Neuronal stem cell (in vitro differentiated cells): Measurements from ENCODE around the gene COG5.

Experiments used
- DNase-seq: peaks from one replicate; pipeline ENCODE4 v3.0.0-alpha.2; 2013; ENCODE audit warnings: low spot score
- H2AFZ ChIP-seq: one replicate; pipeline ENCODE4 v1.6.1; 2013; ENCODE audit warnings: mild to moderate bottlenecking, low read length, inconsistent platforms
- H2AK5ac ChIP-seq: 2 replicates; pipeline ENCODE4 v1.6.1; 2013; ENCODE audit warnings: low read depth, mild to moderate bottlenecking, inconsistent platforms, low read length, moderate library complexity, mixed read lengths
- H2BK120ac ChIP-seq: 2 replicates; pipeline ENCODE4 v1.6.1; 2013; ENCODE audit warnings: low read depth, mild to moderate bottlenecking, inconsistent platforms, low read length, moderate library complexity, mixed read lengths
- H2BK12ac ChIP-seq: one replicate; pipeline ENCODE4 v1.6.1; 2013; ENCODE audit warnings: low read length, inconsistent platforms
- H2BK15ac ChIP-seq: 2 replicates; pipeline ENCODE4 v1.6.1; 2013; ENCODE audit warnings: mild to moderate bottlenecking, low read length, inconsistent platforms, mixed read lengths
- H2BK5ac ChIP-seq: one replicate; pipeline ENCODE4 v1.6.1; 2013; ENCODE audit warnings: inconsistent platforms, mild to moderate bottlenecking, low read length, moderate library complexity
- H3K14ac ChIP-seq: one replicate; pipeline ENCODE4 v1.6.1; 2013; ENCODE audit warnings: low read length, inconsistent platforms
- H3K18ac ChIP-seq: 2 replicates; pipeline ENCODE4 v1.6.1; 2013; ENCODE audit warnings: low read length, inconsistent platforms
- H3K23ac ChIP-seq: 2 replicates; pipeline ENCODE4 v1.6.1; 2013; ENCODE audit warnings: low read depth, mild to moderate bottlenecking, mixed read lengths, low read length, inconsistent platforms; ENCODE audit not compliant: poor library complexity
- H3K27ac ChIP-seq: replicated peaks from 3 replicates; pipeline ENCODE4 v1.5.1; 2013; ENCODE audit warnings: low read length, inconsistent platforms
- H3K27me3 ChIP-seq, 3 experiments: 2 replicates each; pipeline ENCODE4 v1.6.1; 2013; ENCODE audit warnings: low read length in 3 of 3, mild to moderate bottlenecking in 2 of 3, inconsistent platforms in 1 of 3, low read depth in 1 of 3, mixed read lengths in 1 of 3, moderate library complexity in 1 of 3; ENCODE audit not compliant: control insufficient read depth in 3 of 3, insufficient read depth in 3 of 3
- H3K36me3 ChIP-seq, 2 donors: replicated peaks in 1 of 2; 2 replicates each; pipeline ENCODE4 v1.6.1; 2013; ENCODE audit warnings: low read length in 2 of 2; ENCODE audit not compliant: control insufficient read depth in 2 of 2, insufficient read depth in 2 of 2
- H3K4ac ChIP-seq: 2 replicates; pipeline ENCODE4 v1.6.1; 2013; ENCODE audit warnings: inconsistent platforms, mild to moderate bottlenecking, low read length, moderate library complexity
- H3K4me1 ChIP-seq, 2 donors: 1 replicate in 1 of 2; 2 replicates in 1 of 2; pipeline ENCODE4 v1.6.1; 2013; ENCODE audit warnings: low read length in 2 of 2, low read depth in 1 of 2; ENCODE audit not compliant: control insufficient read depth in 2 of 2, insufficient read depth in 1 of 2
- H3K4me2 ChIP-seq: one replicate; pipeline ENCODE4 v1.6.1; 2013; ENCODE audit warnings: mild to moderate bottlenecking, low read length, inconsistent platforms; ENCODE audit not compliant: insufficient read depth, poor library complexity, severe bottlenecking
- H3K4me3 ChIP-seq, 2 donors: 2 replicates each; pipeline ENCODE4 v1.5.1; 2013; ENCODE audit warnings: low read length in 2 of 2, mild to moderate bottlenecking in 2 of 2, inconsistent platforms in 1 of 2, moderate library complexity in 1 of 2
- H3K79me1 ChIP-seq: one replicate; pipeline ENCODE4 v1.6.1; 2013; ENCODE audit warnings: low read depth, mild to moderate bottlenecking, inconsistent platforms, low read length, moderate library complexity
- H3K9ac ChIP-seq: one replicate; pipeline ENCODE4 v1.6.1; 2013; ENCODE audit warnings: mild to moderate bottlenecking, low read depth, low read length, inconsistent platforms; ENCODE audit not compliant: poor library complexity
- H3K9me3 ChIP-seq, 2 donors: replicated peaks in 1 of 2; 2 replicates each; pipeline versions ENCODE3 to v1.6.1; 2013; ENCODE audit warnings: low read length in 2 of 2, mild to moderate bottlenecking in 2 of 2, inconsistent platforms in 1 of 2, low read depth in 1 of 2, mixed read lengths in 1 of 2, moderate library complexity in 1 of 2; ENCODE audit not compliant: control insufficient read depth in 2 of 2, insufficient read depth in 1 of 2
- H4K8ac ChIP-seq: one replicate; pipeline ENCODE4 v1.6.1; 2013; ENCODE audit warnings: low read depth, mild to moderate bottlenecking, inconsistent platforms, low read length, moderate library complexity
- H4K91ac ChIP-seq: one replicate; pipeline ENCODE4 v1.6.1; 2013; ENCODE audit warnings: low read length, low read depth, mild to moderate bottlenecking, inconsistent platforms; ENCODE audit not compliant: poor library complexity
- WGBS, 2 donors: extraction: QIAGEN DNeasy Blood & Tissue Kit; methylation state at CpG; one replicate each; pipeline ENCODE4 v1.1.7; 2013; ENCODE audit warnings: missing lambda C conversion rate in 2 of 2, mixed read lengths in 1 of 2; ENCODE audit not compliant: insufficient read length in 2 of 2, insufficient replicate concordance in 1 of 2; ENCODE audit errors: extremely low coverage in 2 of 2; 5-methylcytosine and 5-hydroxymethylcytosine counted together

COG5 gene

GRCh38 chr7:107327986-107328569 is 235.6 kb downstream of the COG5 start:
- H2BK12ac ChIP-seq, result no peak overlapping the region
- H2AFZ ChIP-seq, result no peak overlapping the region
- H3K36me3 ChIP-seq, result peaks cover 0 to 7% of the 10 kb centered on the region in 2 donors
- peaks cover 0 to 7% of the 10 kb centered on the region in 2 donors for H3K9me3 ChIP-seq
- H3K9ac ChIP-seq, result no peak overlapping the region
- no peaks in the 10 kb centered on the region for H3K4me1 ChIP-seq
- no peak for DNase-seq
- H3K4me2 ChIP-seq, result no peak overlapping the region
- H4K8ac ChIP-seq, result no peak overlapping the region
- no peak overlapping the region for H3K23ac ChIP-seq
- no peaks in the 10 kb centered on the region for H3K27me3 ChIP-seq
- H2BK120ac ChIP-seq, result no peak overlapping the region
- no peak overlapping the region for H3K14ac ChIP-seq
- no peak overlapping the region for H2BK5ac ChIP-seq
- no peak overlapping the region for H3K4me3 ChIP-seq
- H2AK5ac ChIP-seq, result no peak overlapping the region
- H3K4ac ChIP-seq, result no peak overlapping the region
- H4K91ac ChIP-seq, result no peak overlapping the region
- no peaks in the 10 kb centered on the region for H3K79me1 ChIP-seq
- no peak overlapping the region for H3K27ac ChIP-seq
- no peak overlapping the region for H3K18ac ChIP-seq
- no peak overlapping the region for H2BK15ac ChIP-seq

- no CpG with 5 or more reads among the region's 3 CpGs for WGBS, 2 donors
- no peak overlapping the region for H3K23ac ChIP-seq
Observed at GRCh38 chr7:107326061-107326460, 237.7 kb downstream of the COG5 start.

GRCh38 chr7:107322015-107322414 is 241.7 kb downstream of the COG5 start:
- H3K4me2 ChIP-seq, result no peak overlapping the region
- no peak overlapping the region for H2BK120ac ChIP-seq
- no peak overlapping the region for H3K23ac ChIP-seq
- H3K4me1 ChIP-seq, result no peaks in the 10 kb centered on the region
- H4K8ac ChIP-seq, result no peak overlapping the region
- H3K27ac ChIP-seq, result no peak overlapping the region
- H3K36me3 ChIP-seq, result peaks cover 0 to 7% of the 10 kb centered on the region in 2 donors
- H3K79me1 ChIP-seq, result no peaks in the 10 kb centered on the region
- H3K9ac ChIP-seq, result no peak overlapping the region
- no peak overlapping the region for H3K18ac ChIP-seq
- no peak overlapping the region for H3K4ac ChIP-seq
- WGBS, 2 donors, result no CpG with 5 or more reads among the region's 1 CpG
- H2AFZ ChIP-seq, result no peak overlapping the region
- no peak overlapping the region for H2BK5ac ChIP-seq
- H3K4me3 ChIP-seq, result no peak overlapping the region
- peaks cover 0 to 5% of the 10 kb centered on the region in 2 donors for H3K9me3 ChIP-seq
- H2AK5ac ChIP-seq, result no peak overlapping the region
- no peak overlapping the region for H2BK15ac ChIP-seq
- peak; percentile 8 for DNase-seq
- H4K91ac ChIP-seq, result no peak overlapping the region
- no peak overlapping the region for H2BK12ac ChIP-seq
- H3K27me3 ChIP-seq, result no peaks in the 10 kb centered on the region
- H3K14ac ChIP-seq, result no peak overlapping the region

More at GRCh38 chr7:107326061-107326460, 237.7 kb downstream of the COG5 start:
- Histone ChIP-seq H3K36me3 (peaks cover 0 to 7% of the 10 kb centered on the region in 2 donors), H3K9ac (no peak overlapping the region), H3K27ac (no peak overlapping the region), H2BK5ac (no peak overlapping the region), H3K18ac (no peak overlapping the region), H4K91ac (no peak overlapping the region), H3K9me3 (peaks cover 0 to 9% of the 10 kb centered on the region in 2 donors), H3K4me2 (no peak overlapping the region), H2BK12ac (no peak overlapping the region), H4K8ac (no peak overlapping the region), H3K79me1 (no peaks in the 10 kb centered on the region), H3K4ac (no peak overlapping the region), H3K27me3 (no peaks in the 10 kb centered on the region), H2AFZ (no peak overlapping the region), H2BK120ac (no peak overlapping the region), H3K4me1 (no peaks in the 10 kb centered on the region), H3K4me3 (no peak overlapping the region), H3K14ac (no peak overlapping the region), H2AK5ac (no peak overlapping the region), H2BK15ac (no peak overlapping the region)
- DNase-seq, result no peak

- H3K27ac ChIP-seq, result no peak overlapping the region
- H3K18ac ChIP-seq, result no peak overlapping the region
- H2BK12ac ChIP-seq, result no peak overlapping the region
- H2BK120ac ChIP-seq, result no peak overlapping the region
- DNase-seq, result no peak
- H3K4ac ChIP-seq, result no peak overlapping the region
- H3K9me3 ChIP-seq, result peaks cover 0 to 2% of the 10 kb centered on the region in 2 donors
- no peaks in the 10 kb centered on the region for H3K4me1 ChIP-seq
- no peak overlapping the region for H2AFZ ChIP-seq
- H3K23ac ChIP-seq, result no peak overlapping the region
- no peak overlapping the region for H3K4me2 ChIP-seq
- H3K36me3 ChIP-seq, result peaks cover 0 to 7% of the 10 kb centered on the region in 2 donors
- no peak overlapping the region for H2BK5ac ChIP-seq
- H2BK15ac ChIP-seq, result no peak overlapping the region
- no peak overlapping the region for H2AK5ac ChIP-seq
- H3K27me3 ChIP-seq, result no peaks in the 10 kb centered on the region
- no CpG with 5 or more reads among the region's 1 CpG for WGBS, 2 donors
- no peak overlapping the region for H3K9ac ChIP-seq
- H4K8ac ChIP-seq, result no peak overlapping the region
- H4K91ac ChIP-seq, result no peak overlapping the region
- H3K79me1 ChIP-seq, result no peaks in the 10 kb centered on the region
- H3K14ac ChIP-seq, result no peak overlapping the region
- no peak overlapping the region for H3K4me3 ChIP-seq
Observed at GRCh38 chr7:107321611-107322010, 242.1 kb downstream of the COG5 start.
